Gastrocnemius medialis (tissue), 4 donors: ENCODE measurements around the gene NEUROD1.

Source experiments
- CTCF ChIP-seq, 5 experiments: fragments of 450-650 bp in 3 of 5; fragments of 200-600 bp in 2 of 5; sonication (generic) in 2 of 5; IDR thresholded peaks in 4 of 5; conservative IDR thresholded peaks in 1 of 5; 1 replicate in 4 of 5; 2 replicates in 1 of 5; pipeline ENCODE4 v1.5.1; 2016 to 2019; ENCODE audit warnings: antibody characterized with exemption in 5 of 5, mild to moderate bottlenecking in 3 of 5, moderate library complexity in 3 of 5
- POLR2A ChIP-seq, 2 donors: fragments of 450-650 bp; IDR thresholded peaks; one replicate each; pipeline ENCODE4 v1.6.1; 2017; ENCODE audit warnings: antibody characterized with exemption in 2 of 2, mild to moderate bottlenecking in 2 of 2, moderate library complexity in 2 of 2

- TF ChIP-seq CTCF (IDR thresholded peaks at IDR 0.05 in 4 of 5, conservative IDR thresholded peaks at IDR 0.05 in 1 of 5) (no peak), POLR2A (IDR thresholded peaks at IDR 0.05) (no peak)
These were observed 1.9 kb upstream of the NEUROD1 start for GRCh38 chr2:181682026-181682789.
